Memory B cell (primary cell): Measurements from ENCODE around the gene POU6F2.

Experiments used
- ATAC-seq: fragments of 150-1000 bp; cut with Tn5 transposase; 2 replicates; pipeline ENCODE4 v1.10.0; 2021; ENCODE audit warnings: low read depth, mild to moderate bottlenecking, moderate library complexity
- DNase-seq, 2 donors: peaks; one replicate each; pipeline ENCODE4 v3.0.0; 2022; ENCODE audit warnings: low spot score in 2 of 2
- H3K27ac Mint-ChIP-seq: one replicate; pipeline ENCODE4 v1.8.0; 2022; ENCODE audit warnings: mild to moderate bottlenecking, moderate library complexity, mixed read lengths
- H3K27me3 Mint-ChIP-seq: one replicate; pipeline ENCODE4 v1.8.0; 2022; ENCODE audit warnings: mixed read lengths
- H3K36me3 Mint-ChIP-seq: one replicate; pipeline ENCODE4 v1.8.0; 2022; ENCODE audit warnings: mild to moderate bottlenecking, mixed read lengths
- H3K4me1 Mint-ChIP-seq: one replicate; pipeline ENCODE4 v1.8.0; 2022; ENCODE audit warnings: mixed read lengths
- H3K4me3 Mint-ChIP-seq: one replicate; pipeline ENCODE4 v1.8.0; 2022; ENCODE audit warnings: mild to moderate bottlenecking, moderate library complexity, mixed read lengths
- H3K9me3 Mint-ChIP-seq: one replicate; pipeline ENCODE4 v1.8.0; 2022; ENCODE audit warnings: mixed read lengths

The POU6F2 gene

GRCh38 chr7:39299695-39300094 lies 322.0 kb downstream of the POU6F2 start:
- no peaks in the 10 kb centered on the region for H3K36me3 Mint-ChIP-seq
- H3K4me3 Mint-ChIP-seq = no peak overlapping the region
- H3K9me3 Mint-ChIP-seq = peaks cover 5% of the 10 kb centered on the region
- H3K4me1 Mint-ChIP-seq = no peaks in the 10 kb centered on the region
- peaks cover 10% of the 10 kb centered on the region for H3K27me3 Mint-ChIP-seq
- H3K27ac Mint-ChIP-seq = no peak overlapping the region
- ATAC-seq (no peak), DNase-seq (no peak)

- Mint-ChIP-seq H3K4me3 (no peak overlapping the region), H3K36me3 (no peaks in the 10 kb centered on the region), H3K27ac (no peak overlapping the region), H3K4me1 (no peaks in the 10 kb centered on the region), H3K27me3 (peaks cover 10% of the 10 kb centered on the region), H3K9me3 (peaks cover 5% of the 10 kb centered on the region)
- DNase-seq (no peak), ATAC-seq (no peak)
Measured at GRCh38 chr7:39300276-39300675, 322.6 kb downstream of the POU6F2 start.

GRCh38 chr7:39301543-39301942 lies 323.8 kb downstream of the POU6F2 start:
- H3K9me3 Mint-ChIP-seq = peaks cover 5% of the 10 kb centered on the region
- H3K36me3 Mint-ChIP-seq = no peaks in the 10 kb centered on the region
- DNase-seq (no peak), ATAC-seq (no peak)
- H3K27me3 Mint-ChIP-seq = peaks cover 8% of the 10 kb centered on the region
- no peak overlapping the region for H3K27ac Mint-ChIP-seq
- no peak overlapping the region for H3K4me3 Mint-ChIP-seq
- no peaks in the 10 kb centered on the region for H3K4me1 Mint-ChIP-seq

GRCh38 chr7:39304178-39304577 lies 326.5 kb downstream of the POU6F2 start:
- no peaks in the 10 kb centered on the region for H3K36me3 Mint-ChIP-seq
- H3K4me3 Mint-ChIP-seq = no peak overlapping the region
- no peaks in the 10 kb centered on the region for H3K9me3 Mint-ChIP-seq
- no peaks in the 10 kb centered on the region for H3K4me1 Mint-ChIP-seq
- ATAC-seq = no peak
- no peak overlapping the region for H3K27ac Mint-ChIP-seq
- H3K27me3 Mint-ChIP-seq = peaks cover 8% of the 10 kb centered on the region
- DNase-seq = no peak

- H3K36me3 Mint-ChIP-seq = no peaks in the 10 kb centered on the region
- no peak for ATAC-seq
- H3K4me1 Mint-ChIP-seq = no peaks in the 10 kb centered on the region
- H3K27me3 Mint-ChIP-seq = peaks cover 8% of the 10 kb centered on the region
- H3K27ac Mint-ChIP-seq = no peak overlapping the region
- no peak for DNase-seq
- no peaks in the 10 kb centered on the region for H3K9me3 Mint-ChIP-seq
- H3K4me3 Mint-ChIP-seq = no peak overlapping the region
Measured at GRCh38 chr7:39304668-39305405, 327.1 kb downstream of the POU6F2 start.

- DNase-seq (no peak), ATAC-seq (no peak)
- H3K36me3 Mint-ChIP-seq = no peaks in the 10 kb centered on the region
- no peak overlapping the region for H3K4me3 Mint-ChIP-seq
- no peaks in the 10 kb centered on the region for H3K9me3 Mint-ChIP-seq
- H3K27ac Mint-ChIP-seq = no peak overlapping the region
- H3K4me1 Mint-ChIP-seq = no peaks in the 10 kb centered on the region
- peaks cover 6% of the 10 kb centered on the region for H3K27me3 Mint-ChIP-seq
Measured at GRCh38 chr7:39306016-39306570, 328.4 kb downstream of the POU6F2 start.

GRCh38 chr7:39310699-39311098 lies 333.0 kb downstream of the POU6F2 start:
- Mint-ChIP-seq H3K4me1 (no peaks in the 10 kb centered on the region), H3K36me3 (no peaks in the 10 kb centered on the region), H3K27me3 (peaks cover 6% of the 10 kb centered on the region), H3K9me3 (no peaks in the 10 kb centered on the region), H3K27ac (no peak overlapping the region), H3K4me3 (no peak overlapping the region)
- ATAC-seq (no peak), DNase-seq (no peak)

- Mint-ChIP-seq H3K27me3 (peaks cover 6% of the 10 kb centered on the region), H3K4me3 (no peak overlapping the region), H3K36me3 (no peaks in the 10 kb centered on the region), H3K9me3 (no peaks in the 10 kb centered on the region), H3K27ac (no peak overlapping the region), H3K4me1 (no peaks in the 10 kb centered on the region)
- DNase-seq (no peak), ATAC-seq (no peak)
Measured at GRCh38 chr7:39312254-39312989, 334.7 kb downstream of the POU6F2 start.

- ATAC-seq = no peak
- H3K27ac Mint-ChIP-seq = no peak overlapping the region
- H3K4me3 Mint-ChIP-seq = no peak overlapping the region
- no peaks in the 10 kb centered on the region for H3K36me3 Mint-ChIP-seq
- H3K9me3 Mint-ChIP-seq = no peaks in the 10 kb centered on the region
- H3K4me1 Mint-ChIP-seq = no peaks in the 10 kb centered on the region
- DNase-seq = no peak
- H3K27me3 Mint-ChIP-seq = peaks cover 6% of the 10 kb centered on the region
Measured at GRCh38 chr7:39313376-39313775, 335.7 kb downstream of the POU6F2 start.

- Mint-ChIP-seq H3K27me3 (peaks cover 4% of the 10 kb centered on the region), H3K4me1 (no peaks in the 10 kb centered on the region), H3K4me3 (no peak overlapping the region), H3K36me3 (no peaks in the 10 kb centered on the region), H3K27ac (no peak overlapping the region), H3K9me3 (no peaks in the 10 kb centered on the region)
- ATAC-seq (no peak), DNase-seq (no peak)
Measured at GRCh38 chr7:39313974-39314373, 336.3 kb downstream of the POU6F2 start.

- Mint-ChIP-seq H3K27me3 (peaks cover 6% of the 10 kb centered on the region), H3K9me3 (no peaks in the 10 kb centered on the region), H3K4me3 (no peak overlapping the region), H3K27ac (no peak overlapping the region), H3K36me3 (no peaks in the 10 kb centered on the region), H3K4me1 (no peaks in the 10 kb centered on the region)
- ATAC-seq (no peak), DNase-seq (no peak)
Measured at GRCh38 chr7:39317107-39317506, 339.4 kb downstream of the POU6F2 start.

GRCh38 chr7:39317896-39318295 lies 340.2 kb downstream of the POU6F2 start:
- ATAC-seq (no peak), DNase-seq (no peak)
- peaks cover 6% of the 10 kb centered on the region for H3K27me3 Mint-ChIP-seq
- no peak overlapping the region for H3K27ac Mint-ChIP-seq
- no peaks in the 10 kb centered on the region for H3K4me1 Mint-ChIP-seq
- no peaks in the 10 kb centered on the region for H3K36me3 Mint-ChIP-seq
- no peak overlapping the region for H3K4me3 Mint-ChIP-seq
- H3K9me3 Mint-ChIP-seq = no peaks in the 10 kb centered on the region

GRCh38 chr7:39321245-39321644 lies 343.5 kb downstream of the POU6F2 start:
- Mint-ChIP-seq H3K27ac (no peak overlapping the region), H3K9me3 (peaks cover 1% of the 10 kb centered on the region), H3K4me1 (no peaks in the 10 kb centered on the region), H3K36me3 (no peaks in the 10 kb centered on the region), H3K27me3 (peaks cover 3% of the 10 kb centered on the region), H3K4me3 (no peak overlapping the region)
- no peak for ATAC-seq
- DNase-seq = no peak

GRCh38 chr7:39321909-39322498 lies 344.3 kb downstream of the POU6F2 start:
- H3K4me1 Mint-ChIP-seq = no peaks in the 10 kb centered on the region
- peaks cover 1% of the 10 kb centered on the region for H3K9me3 Mint-ChIP-seq

More at GRCh38 chr7:39321909-39322498, 344.3 kb downstream of the POU6F2 start:
- Mint-ChIP-seq H3K27me3 (peaks cover 3% of the 10 kb centered on the region), H3K4me3 (no peak overlapping the region), H3K36me3 (no peaks in the 10 kb centered on the region), H3K27ac (no peak overlapping the region)
- ATAC-seq (no peak), DNase-seq (no peak)
